Hematopoietic multipotent progenitor cell treated with erythropoietin and hydrocortisone succinate and interleukin-3 and kit ligand, for 4 days (in vitro differentiated cells): Measurements from ENCODE around the gene EXTL1.

Source experiments
- DNase-seq: peaks from one replicate; pipeline ENCODE4 v3.0.0-alpha.2; 2015

Gene EXTL1

DNA sequence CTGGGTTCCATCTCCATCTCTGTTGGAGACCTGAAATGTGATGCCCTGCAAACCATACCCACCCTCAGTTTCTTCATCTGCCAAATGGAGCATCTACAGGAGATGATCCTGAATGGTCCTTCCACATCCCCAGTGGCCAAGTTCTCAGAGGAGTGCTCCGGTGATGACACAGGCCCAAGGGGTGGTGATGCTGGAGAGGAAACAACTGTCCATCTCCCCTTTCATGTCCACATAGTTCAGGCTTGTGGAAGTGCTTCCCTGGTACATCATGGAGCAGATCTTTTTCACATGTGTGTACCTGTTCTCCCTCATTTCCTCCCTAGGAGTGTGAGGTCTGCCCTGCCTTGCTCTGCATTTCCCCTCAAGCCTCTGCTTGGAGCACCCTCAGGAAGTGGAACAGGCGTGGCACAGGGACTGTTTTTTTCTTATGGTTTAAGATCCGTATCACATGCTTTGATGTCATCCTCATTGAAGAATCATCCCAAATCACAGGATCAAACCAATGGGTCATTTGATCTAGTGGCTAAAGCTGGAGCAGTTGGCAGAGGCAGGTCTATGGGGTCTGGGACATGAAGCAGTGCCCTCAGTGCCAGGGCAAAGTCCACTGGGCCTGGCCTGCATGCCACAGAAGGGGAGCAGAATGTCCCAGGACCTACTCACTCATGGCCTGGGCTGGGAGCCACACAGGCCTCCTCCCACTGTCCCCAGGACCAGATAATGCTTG, 54.0 kb downstream of the EXTL1 start:
- no peak for DNase-seq

GRCh38 chr1:26077524-26077923, 55.9 kb downstream of the EXTL1 start:
- DNase-seq, result no peak

- DNase-seq, result no peak
Observed at GRCh38 chr1:26078286-26079177, 57.0 kb downstream of the EXTL1 start.

DNA sequence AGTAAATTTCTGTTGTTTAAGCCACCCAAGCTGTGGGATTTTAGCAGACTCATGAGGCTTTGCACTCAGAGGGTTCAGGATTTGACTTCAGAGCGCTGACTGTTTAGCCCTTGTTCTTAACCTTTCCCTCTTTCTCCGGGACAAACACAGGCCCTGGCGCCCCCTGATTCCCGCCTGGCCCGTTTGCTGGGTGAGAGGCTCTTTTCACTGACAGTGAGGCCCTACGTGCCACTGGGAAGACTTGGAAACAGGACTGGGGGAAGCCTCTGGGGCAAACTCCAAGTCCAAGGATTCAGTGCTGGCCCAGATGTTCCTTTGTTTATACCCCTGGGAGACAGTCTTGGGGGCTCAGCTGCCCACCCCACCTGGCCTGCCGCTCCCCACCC, 57.6 kb downstream of the EXTL1 start:
- no peak for DNase-seq

DNA sequence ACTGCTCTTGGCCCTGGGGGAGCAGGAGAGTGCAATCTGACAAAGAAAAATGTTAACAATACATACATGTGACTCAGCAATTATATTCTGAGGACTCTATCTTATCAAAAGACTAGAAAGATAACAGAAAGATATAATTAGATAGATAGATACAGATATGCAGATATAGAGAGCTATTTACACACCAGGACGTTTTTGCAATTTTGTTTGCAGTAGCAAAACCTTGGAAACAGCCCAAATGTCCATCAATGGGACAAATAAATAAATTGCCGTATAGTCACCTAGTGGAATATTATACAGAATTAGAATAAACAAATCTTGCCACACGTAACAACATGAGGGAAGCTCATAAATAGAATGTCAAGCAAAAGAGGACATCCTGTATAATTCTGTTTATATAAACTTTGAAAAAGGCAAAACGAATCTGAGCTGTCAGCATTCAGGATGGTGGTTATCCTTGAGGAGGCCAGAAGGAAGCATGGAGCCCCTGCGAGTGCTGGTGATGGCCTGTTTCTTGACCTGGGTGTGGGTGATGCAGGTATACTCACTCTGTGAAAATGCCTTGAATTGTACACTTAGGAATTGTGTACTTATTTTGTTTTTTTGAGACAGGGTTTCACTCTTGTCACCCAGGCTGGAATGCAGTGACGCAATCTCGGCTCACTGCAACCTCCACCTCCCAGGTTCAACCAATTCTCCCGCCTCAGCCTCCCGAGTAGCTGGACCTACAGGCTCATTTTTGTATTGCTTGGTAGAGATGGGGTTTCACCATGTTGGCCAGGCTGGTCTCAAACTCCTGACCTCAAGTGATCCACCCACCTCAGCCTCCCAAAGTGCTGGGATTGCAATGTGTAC, 58.6 kb downstream of the EXTL1 start:
- DNase-seq, result no peak

DNA sequence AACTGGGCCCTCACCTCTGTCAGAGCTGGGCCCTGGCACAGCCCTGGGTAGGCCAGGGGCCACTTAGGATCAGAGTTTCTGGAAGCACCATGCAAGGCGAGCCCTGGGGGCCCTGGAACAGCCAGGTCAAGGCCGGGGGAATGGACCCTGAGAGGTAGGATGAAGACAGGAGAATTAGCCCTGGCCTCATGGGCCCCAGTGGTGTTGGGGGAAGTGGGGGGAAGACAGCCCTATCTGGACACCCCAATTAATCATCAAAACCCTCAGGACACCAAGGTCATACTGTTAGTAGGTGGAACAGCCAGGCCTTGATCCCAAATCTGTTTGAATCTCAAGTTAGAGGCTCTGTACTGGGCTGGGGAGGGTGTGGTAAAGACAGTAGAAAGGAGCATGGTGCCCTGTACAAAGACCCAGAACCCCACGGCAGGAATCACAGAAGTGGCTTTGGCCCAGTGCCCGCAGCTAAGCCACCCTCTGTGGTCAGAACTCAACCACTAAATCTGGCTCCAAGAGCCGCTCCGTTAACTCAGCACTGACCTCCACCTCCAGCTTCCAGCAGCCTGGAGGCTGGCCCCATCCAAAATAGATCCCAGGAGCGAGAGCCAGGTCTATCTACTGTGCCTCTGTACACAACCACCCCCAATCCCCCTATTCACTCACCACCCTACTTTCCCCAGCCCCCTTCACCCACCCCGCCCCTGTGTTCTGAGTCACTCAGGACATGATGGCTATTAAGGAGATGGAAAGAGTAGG, 59.9 kb downstream of the EXTL1 start:
- peak; percentile 57 for DNase-seq

DNA sequence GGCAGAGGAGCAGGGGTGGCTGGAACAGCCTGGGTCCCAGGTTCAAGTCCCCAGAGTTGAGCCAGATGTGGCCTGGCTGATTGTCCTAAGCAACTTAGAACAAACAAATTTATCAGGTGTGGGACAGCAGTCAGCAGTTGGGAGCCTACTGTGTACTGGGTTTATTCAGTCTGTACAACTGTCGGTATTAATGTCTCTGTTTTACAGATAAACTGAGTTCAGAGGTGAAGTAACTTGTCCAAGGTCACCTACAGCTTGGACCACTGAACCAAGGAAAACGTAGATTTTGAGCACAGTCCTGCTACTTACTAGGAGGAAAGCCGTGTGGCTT, 60.4 kb downstream of the EXTL1 start:
- DNase-seq, result no peak

- DNase-seq, result no peak
Observed at GRCh38 chr1:26083208-26083607, 61.6 kb downstream of the EXTL1 start.

DNA sequence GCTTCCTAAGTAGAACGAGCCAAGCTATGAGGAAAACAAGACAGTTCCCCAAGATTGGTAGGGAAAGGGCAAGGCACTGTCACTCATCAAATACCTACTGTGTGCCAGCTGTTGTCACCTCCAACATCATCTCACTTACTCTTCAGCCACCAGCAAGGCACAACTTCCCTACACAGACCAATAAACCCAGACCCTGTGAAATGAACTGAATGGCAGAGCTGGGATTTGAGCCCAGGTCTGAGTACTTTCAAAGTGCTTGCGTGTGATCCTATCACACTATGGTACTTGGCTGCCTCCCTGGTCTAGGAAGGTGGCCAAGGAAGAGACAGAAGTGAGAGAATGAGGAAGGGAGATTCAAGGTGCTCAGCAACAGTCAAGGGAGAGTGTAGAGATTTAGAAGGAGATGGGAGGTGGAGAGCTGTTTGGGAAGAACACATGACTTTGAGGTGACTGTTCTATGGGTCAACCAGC, 62.6 kb downstream of the EXTL1 start:
- no peak for DNase-seq

- no peak for DNase-seq
Observed at GRCh38 chr1:26084844-26085243, 63.3 kb downstream of the EXTL1 start.
